ENCODE data around the gene POLR2L. TPM values are rescaled to one million over a fixed set of nuclear protein-coding genes. Genes with fewer than 3 reads are reported as not detected.

The POLR2L gene
- total RNA-seq, 1 donor from 2014 or later: 53.8 TPM

GRCh38 chr11:888310-889212 is 46.2 kb upstream of the POLR2L start:
- H3K9me3 ChIP-seq: no peaks in the 10 kb centered on the region
- H3K27me3 ChIP-seq: no peaks in the 10 kb centered on the region
- H3K27ac ChIP-seq: no peak overlapping the region
- H3K36me3 ChIP-seq: no peaks in the 10 kb centered on the region
- no peaks in the 10 kb centered on the region for H3K4me1 ChIP-seq
- no peak for DNase-seq (ENCODE audit: extremely low spot score in 2 of 2)
- intact Hi-C loops (cut with DNase I): no loop called here
- H3K4me3 ChIP-seq: no peak overlapping the region
- TF ChIP-seq CTCF (IDR thresholded peaks at IDR 0.05) (no peak), POLR2A (IDR thresholded peaks at IDR 0.05) (no peak), POLR2AphosphoS5 (IDR thresholded peaks at IDR 0.05; ENCODE audit: insufficient read depth in 1 of 2, low read depth in 1 of 2) (no peak)

GRCh38 chr11:887589-887988 is 45.3 kb upstream of the POLR2L start:
- no peak for TF ChIP-seq CTCF (IDR thresholded peaks at IDR 0.05)
- no peak for TF ChIP-seq POLR2A (IDR thresholded peaks at IDR 0.05)
- no peak for TF ChIP-seq POLR2AphosphoS5 (IDR thresholded peaks at IDR 0.05; ENCODE audit: insufficient read depth in 1 of 2, low read depth in 1 of 2)
- Histone ChIP-seq H3K9me3 (no peaks in the 10 kb centered on the region), H3K36me3 (no peaks in the 10 kb centered on the region), H3K27me3 (no peaks in the 10 kb centered on the region), H3K4me1 (no peaks in the 10 kb centered on the region), H3K27ac (no peak overlapping the region), H3K4me3 (no peak overlapping the region)
- DNase-seq (ENCODE audit: extremely low spot score in 2 of 2): no peak
- intact Hi-C loops (cut with DNase I): no loop called here

- H3K9me3 ChIP-seq: no peaks in the 10 kb centered on the region
- H3K27ac ChIP-seq: no peak overlapping the region
- no peaks in the 10 kb centered on the region for H3K4me1 ChIP-seq
- no peaks in the 10 kb centered on the region for H3K36me3 ChIP-seq
- TF ChIP-seq POLR2AphosphoS5 (IDR thresholded peaks at IDR 0.05; ENCODE audit: insufficient read depth in 1 of 2, low read depth in 1 of 2) (no peak), CTCF (IDR thresholded peaks at IDR 0.05) (no peak), POLR2A (IDR thresholded peaks at IDR 0.05) (no peak)
- intact Hi-C loops (cut with DNase I): no loop called here
- H3K4me3 ChIP-seq: no peak overlapping the region
- no peaks in the 10 kb centered on the region for H3K27me3 ChIP-seq
- no peak for DNase-seq (ENCODE audit: extremely low spot score in 2 of 2)
Observed at GRCh38 chr11:886568-886967, 44.2 kb upstream of the POLR2L start.

GRCh38 chr11:884578-885070 is 42.3 kb upstream of the POLR2L start:
- no peak overlapping the region for H3K4me3 ChIP-seq
- H3K27me3 ChIP-seq: no peaks in the 10 kb centered on the region
- no peaks in the 10 kb centered on the region for H3K4me1 ChIP-seq
- TF ChIP-seq CTCF (IDR thresholded peaks at IDR 0.05): no peak
- no peak for TF ChIP-seq POLR2AphosphoS5 (IDR thresholded peaks at IDR 0.05; ENCODE audit: insufficient read depth in 1 of 2, low read depth in 1 of 2)
- TF ChIP-seq POLR2A (IDR thresholded peaks at IDR 0.05): no peak
- no peak overlapping the region for H3K27ac ChIP-seq
- H3K9me3 ChIP-seq: no peaks in the 10 kb centered on the region
- DNase-seq (ENCODE audit: extremely low spot score in 2 of 2): no peak
- no peaks in the 10 kb centered on the region for H3K36me3 ChIP-seq
- intact Hi-C loops (cut with DNase I): no loop called here

- Histone ChIP-seq H3K4me1 (no peaks in the 10 kb centered on the region), H3K27ac (no peak overlapping the region), H3K36me3 (no peaks in the 10 kb centered on the region), H3K9me3 (no peaks in the 10 kb centered on the region), H3K27me3 (no peaks in the 10 kb centered on the region), H3K4me3 (no peak overlapping the region)
- TF ChIP-seq POLR2AphosphoS5 (IDR thresholded peaks at IDR 0.05; ENCODE audit: insufficient read depth in 1 of 2, low read depth in 1 of 2): no peak
- TF ChIP-seq CTCF (IDR thresholded peaks at IDR 0.05): no peak
- no peak for TF ChIP-seq POLR2A (IDR thresholded peaks at IDR 0.05)
- DNase-seq (ENCODE audit: extremely low spot score in 2 of 2): no peak
- intact Hi-C loops (cut with DNase I): no loop called here
Observed at GRCh38 chr11:883527-883926, 41.2 kb upstream of the POLR2L start.
